HG02759 (cell line): ENCODE data around the gene LCN10.
"Not testable (repeated sequence)": the region's sequence is repeated elsewhere in the genome, so short reads cannot be mapped to it uniquely, and the experiment has no call there.

Source experiments
- ATAC-seq: cut with Tn5 transposase; IDR thresholded peaks from one replicate; pipeline ENCODE4 v1.9.1; 2021; ENCODE audit warnings: mild to moderate bottlenecking, moderate library complexity; ENCODE audit not compliant: unreplicated experiment

LCN10 gene

DNA sequence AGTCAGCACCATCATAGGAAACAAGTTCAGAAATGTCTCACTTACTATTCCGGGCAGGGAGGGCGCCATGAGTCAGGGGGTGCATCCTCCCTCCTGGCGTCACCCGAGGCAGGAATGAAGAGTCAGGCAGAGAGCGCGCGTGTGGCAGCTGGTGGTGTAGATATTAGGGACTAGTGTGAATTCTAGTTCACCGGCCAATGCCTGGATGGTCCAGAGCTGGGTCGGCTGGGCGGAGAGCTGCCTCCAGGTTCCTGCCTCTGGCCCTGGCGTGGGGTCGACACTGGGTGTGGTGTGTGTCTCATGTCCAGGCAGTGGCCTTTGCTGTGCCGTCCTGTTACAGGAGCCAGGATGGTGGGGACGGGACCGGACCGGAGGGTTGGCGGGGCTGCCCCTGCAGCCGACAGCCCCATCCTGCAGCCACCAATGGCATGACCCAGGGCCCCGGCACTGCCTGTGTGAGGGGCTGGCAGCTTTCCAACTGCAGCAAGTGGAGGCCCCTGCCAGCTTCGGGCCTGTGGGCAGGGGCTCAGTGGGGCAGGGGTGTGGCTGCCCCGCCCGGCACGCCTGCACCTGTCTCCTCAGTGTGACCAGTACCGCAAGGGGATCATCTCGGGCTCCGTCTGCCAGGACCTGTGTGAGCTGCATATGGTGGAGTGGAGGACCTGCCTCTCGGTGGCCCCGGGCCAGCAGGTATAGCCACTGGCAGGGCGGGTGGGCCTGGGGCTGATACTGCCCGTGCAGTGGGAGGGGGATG, 21.2 kb downstream of the LCN10 start:
- no peak for ATAC-seq

DNA sequence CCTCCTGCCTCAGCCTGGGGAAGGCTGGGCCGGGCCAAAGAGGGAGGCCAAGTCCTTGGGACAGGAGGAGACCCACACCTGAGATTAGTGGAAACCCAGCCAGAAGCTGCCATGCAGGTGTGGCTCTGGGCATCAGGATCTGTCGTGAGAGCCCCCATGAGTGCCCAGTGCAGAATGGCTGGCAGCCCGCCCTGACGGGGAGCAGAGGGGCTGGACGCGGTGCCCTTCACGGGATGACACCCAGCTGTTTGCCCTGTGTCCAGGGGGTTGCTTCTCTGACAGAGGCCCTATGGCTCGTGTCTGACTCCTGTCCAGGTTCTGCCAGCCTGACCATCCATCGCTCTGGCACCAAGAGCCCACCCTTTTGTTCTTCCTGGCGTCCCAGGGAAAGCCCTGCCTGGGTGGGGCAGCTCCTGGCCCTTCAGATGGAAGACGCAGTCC, 21.8 kb downstream of the LCN10 start:
- no peak for ATAC-seq

DNA sequence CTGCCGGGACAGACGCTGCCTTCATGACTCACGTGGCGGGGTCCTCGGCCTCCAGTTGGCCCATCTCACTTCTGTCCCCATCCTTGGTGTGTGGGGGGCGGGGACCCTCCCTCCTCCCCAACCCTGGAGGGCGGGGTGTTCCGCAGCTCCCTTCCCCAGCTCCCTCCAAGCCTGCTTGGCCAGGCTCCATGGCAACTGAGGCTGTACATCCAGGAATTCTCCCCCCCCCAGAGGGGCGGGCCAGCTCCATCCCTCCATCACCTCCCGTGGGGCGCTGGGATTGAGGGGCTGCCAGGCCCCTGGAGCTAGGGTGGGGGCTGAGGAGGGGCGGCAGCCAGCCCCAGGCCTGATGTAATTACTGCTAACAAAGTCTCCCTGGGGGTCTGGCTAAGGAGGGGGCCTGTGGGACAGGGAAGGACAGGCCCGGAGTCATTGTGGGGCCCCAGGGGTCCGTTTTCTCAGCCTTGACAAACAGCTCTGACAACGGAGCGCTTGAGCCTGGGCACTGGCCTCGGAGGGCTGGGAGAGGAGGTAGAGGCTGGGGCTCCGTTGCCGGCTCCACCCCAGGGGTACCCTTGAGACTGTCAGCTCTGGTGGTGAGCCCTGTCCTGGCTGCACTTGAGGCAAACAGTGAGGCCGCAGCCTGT, 22.4 kb downstream of the LCN10 start:
- no peak for ATAC-seq

DNA sequence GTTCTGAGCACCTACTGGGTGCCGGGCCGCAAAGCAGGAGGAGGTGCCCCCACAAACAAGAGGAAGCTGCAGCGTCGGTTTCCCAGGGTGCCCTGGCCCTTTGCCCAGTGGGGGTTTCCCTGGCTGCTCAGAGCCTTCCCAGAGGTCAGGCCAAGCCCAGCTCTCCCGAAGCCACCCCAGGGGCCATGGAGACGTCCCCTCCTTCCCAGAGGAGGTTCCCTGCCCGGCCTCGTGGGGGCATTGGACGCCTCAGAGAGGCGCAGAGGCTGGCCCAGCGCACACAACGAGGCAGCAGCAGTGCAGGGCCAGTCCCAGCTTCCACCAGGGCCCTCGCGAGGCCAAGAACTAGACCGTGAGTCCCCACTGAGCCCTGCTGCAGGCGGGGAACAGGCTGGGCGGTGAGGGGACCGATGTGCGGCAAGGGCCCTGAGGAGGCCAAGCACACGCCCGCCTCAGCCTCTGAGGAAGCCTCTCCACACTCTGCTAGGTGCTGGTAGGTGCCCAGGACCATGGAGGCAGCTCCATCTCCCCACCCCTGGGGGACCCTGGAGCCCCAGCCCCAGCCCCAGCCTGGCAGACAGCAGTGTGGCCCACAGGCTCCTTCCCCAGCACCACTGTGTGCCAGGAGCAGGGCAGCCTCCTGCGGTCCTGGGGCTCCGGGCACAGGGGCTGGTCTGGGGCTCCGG, 23.4 kb downstream of the LCN10 start:
- no peak for ATAC-seq

DNA sequence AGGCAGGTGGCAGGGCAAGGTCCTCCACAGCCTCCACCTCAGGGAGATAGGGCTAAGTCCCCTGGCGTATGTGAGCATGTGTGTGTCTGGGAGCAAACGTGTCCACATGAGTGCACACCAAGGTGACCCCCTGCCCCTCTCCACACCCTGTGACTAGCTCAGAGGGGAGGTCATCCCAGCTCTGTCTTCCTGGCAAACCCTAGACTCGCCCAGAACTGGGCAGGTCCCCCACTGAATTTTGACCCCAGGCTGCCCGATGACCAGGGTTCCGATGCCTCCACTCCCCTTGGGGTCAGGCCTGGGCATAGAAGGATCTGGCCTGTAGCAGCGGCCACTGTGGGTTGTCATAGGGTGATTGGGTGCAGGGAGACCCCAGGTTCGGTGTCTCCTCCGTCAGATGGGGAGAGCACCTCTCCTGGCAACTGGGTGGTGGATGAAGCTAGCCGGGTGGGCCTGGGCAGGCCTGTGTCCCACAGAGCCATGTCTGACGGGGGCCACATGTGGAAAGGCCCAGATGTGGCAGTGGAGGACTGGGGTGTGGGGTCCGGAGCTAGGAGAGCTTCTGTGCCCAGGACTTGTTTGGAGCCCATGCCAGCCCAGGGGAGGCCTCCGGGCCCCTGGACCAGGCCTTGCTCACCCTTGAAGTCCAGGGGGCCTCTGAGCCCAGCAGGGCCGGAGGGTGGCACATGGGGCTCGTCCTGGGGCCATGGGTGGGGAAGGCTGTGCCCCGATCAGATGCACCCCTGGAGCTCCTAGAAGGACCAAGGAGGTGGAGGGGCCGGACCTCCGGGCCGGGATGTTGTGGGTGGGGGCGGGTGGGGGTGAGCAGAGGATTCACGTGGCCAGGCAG, 24.2 kb downstream of the LCN10 start:
- ATAC-seq: no peak

DNA sequence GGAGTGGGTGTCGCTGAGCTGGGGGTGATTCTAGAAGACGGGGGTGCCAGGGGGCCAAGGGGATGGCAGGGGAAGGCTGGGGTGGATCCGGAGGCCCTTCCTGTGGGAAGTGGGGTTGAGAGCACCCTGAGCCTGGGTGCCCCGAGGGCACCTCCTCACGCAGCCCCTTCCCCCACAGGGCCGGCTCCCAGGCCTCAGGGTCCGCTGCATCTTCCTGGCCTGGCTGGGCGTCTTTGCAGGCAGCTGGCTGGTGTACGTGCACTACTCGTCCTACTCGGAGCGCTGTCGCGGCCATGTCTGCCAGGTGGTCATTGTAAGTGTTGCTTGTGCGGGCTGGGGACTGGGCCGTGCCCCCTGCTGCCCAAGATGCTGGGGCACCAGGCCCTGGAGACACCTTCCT, 25.3 kb downstream of the LCN10 start:
- ATAC-seq: no peak

DNA sequence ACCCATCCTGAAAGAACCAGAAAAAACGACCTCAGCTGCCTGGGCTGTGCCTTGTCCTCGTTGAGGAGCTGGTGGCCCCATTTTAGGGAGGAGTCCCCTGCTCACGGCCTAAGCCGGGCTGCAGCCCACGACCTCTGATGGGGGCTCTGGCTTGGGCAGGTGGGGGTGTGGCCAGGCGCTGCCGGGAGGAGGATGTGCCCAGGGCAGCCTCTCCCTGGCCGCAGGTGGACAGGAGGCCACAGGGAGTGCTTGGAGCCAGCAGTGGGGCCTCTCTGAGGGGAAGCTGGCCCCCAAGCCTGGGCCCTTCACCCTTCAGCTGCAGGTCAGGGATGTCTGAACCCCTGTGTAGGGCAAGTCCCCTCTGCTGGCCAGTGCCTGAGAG, 27.9 kb downstream of the LCN10 start:
- ATAC-seq: no peak

DNA sequence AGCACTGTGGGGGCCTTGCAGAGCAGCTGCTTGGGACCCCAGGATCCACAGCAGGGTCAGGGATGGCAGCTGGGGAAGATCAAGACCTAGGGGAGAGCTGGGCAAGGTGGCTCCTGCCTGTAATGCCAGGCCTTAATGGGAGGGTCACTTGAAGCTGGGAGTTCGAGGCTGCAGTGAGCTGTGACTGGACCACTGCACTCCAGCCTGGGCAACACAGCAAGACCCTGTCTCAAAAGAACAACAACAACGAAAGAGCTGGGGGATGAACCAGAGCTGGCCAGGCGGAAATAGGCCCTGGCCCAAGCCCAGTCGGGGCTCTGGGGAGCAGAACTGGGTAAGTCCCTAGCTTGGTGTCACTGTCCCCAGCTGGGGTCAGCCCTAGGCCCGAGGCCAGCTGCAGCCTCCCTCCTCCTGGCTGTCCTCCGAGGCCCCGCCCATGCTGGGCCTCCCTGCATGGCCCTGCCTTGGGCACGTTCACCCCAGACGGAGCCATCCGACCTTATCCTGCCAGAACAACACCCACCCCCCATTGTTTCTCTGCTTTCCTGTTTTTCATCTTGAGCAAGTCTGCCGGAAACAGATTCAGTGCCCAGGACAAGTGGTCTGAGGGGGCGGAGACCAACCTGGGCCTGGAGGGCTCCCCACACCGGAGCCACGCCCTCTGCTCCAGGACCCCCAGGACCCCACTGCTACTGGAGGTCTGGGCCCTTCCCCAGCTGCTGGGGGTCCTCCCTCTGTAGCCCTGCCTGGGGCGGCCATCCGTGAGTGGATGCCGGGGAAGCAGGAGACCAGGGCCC, 28.4 kb downstream of the LCN10 start:
- ATAC-seq: no peak

DNA sequence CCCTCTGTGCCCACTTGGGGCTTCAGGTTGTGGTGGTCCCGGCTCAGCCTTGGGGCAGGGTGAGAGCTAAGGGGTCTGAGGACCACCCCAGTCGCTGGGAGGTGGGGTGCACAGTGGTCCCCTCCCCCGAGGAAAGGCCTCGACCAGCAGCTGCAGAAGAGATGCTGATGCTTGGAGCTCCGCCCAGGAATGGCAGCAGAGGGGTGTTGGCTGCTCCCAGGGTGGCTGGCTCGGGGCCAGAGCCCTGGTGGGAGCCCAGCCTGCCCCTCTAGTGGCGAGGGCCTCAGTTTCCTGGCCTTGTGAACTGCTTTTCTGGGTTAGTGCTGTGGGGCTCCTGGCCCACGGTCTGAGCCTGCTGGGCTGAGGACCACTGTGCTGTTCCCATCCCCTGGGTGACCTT, 29.2 kb downstream of the LCN10 start:
- no peak for ATAC-seq

DNA sequence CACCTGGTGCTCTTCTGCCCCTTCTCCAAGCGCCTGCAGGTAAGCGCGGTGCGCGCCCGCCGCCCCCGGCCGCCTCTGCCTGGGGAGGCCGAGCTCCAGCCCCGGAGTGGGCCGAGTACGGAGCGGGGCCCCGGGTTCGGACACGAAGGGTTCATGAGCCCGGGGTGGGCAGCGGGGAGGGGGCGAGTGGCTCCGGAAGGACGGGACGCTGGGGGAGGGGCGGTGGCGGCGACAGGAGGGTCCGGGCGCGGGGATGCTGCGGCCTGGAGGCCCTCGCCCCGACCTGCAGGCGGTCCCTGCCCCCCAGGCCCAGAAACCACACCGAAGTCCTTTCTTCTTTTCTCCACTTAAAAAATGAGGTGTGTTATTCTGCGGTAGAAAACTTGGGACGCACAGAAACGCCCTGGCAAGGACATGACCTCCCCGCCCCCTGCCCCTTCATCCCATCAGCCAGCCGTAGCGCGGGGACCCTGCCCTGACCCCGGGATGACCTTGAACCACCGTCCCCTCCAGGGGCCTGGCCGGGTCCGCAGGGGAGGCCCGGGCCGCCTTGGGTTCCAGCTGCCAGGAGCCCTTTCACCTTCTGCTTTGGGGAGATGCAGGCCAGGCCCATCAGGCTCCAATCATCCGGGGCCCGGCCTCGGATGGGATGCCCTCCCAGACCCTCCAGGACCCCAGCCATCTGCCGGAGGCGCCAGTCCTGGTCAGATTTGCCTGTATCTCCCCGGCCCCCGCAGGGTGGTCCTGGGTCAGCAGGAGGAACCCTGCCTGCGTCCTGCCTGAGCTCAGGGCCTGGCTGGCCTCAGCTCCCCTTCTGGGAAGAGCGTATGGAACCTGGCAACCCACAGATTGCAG, 29.8 kb downstream of the LCN10 start:
- no peak for ATAC-seq

DNA sequence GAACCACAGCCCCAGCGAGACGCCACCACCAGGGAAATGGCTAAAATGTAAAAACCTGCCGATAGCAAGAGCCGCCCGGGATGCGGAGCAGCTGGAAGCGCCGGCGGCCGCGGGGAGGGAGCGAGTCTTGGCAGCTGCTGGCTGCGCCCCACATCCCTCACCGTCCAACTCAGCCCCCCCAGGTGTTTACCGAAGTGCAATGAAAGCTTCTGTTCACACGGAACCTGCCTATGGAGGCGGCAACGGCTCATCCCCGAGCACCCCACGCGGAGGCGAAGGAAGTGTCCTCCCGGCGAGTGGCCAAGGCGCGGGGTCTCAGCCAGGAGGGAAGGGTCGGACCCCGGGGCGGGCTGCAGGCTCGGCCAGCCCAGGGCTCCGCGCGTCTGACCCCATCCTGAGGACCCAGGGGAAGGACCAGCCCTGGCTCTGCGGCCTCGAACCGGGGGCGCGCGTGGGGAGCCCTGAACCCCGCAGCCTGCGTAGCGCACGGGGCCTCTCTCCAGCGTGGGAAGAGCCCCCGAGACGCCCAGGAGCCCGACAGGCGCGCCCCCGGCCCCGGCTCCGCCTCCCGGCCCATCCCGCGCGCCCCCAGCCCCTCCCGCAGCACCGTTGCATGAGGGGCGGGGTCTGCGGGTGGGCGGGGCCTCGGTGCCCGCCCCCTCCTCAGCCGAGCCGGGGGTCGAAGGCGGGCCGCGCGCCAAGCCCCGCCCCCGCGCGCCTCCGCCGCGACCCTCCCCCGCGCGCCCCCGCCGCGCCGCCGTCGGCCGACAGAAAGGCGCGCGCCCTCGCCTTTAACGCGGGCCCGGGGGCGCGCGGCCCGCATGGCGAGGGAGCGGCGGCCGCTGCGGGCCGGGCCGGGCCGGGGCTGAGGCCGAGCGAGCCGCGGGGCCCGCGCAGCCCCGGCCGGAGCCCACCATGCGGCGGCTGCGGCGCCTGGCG, 30.7 kb downstream of the LCN10 start, which contains the start of gene DIPK1B:
DIPK1B (plus strand) TSS at position 822 of the 939 bp plus-strand sequence; CDS start at position 916, 94 bp downstream.
- no peak for ATAC-seq

DNA sequence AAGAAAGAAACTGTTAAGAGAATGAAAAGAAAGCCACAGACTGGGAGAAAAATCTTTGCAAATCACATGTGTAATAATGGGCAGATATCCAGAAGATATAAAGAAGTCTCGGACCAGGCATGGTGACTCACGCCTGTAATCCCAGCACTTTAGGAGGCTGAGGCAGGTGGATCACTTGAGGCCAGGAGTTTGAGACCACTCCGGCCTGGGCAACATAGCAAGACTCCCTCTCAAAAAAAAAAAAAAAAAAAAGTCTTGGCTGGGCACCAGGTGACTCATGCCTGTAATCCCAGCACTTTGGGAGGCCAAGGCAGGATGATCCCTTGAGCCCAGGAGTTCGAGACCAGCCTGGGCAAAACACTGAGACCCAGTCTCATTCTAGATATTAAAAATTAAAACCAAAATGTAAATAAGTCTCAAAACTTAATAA, 31.5 kb downstream of the LCN10 start:
- ATAC-seq: not testable (repeated sequence)

DNA sequence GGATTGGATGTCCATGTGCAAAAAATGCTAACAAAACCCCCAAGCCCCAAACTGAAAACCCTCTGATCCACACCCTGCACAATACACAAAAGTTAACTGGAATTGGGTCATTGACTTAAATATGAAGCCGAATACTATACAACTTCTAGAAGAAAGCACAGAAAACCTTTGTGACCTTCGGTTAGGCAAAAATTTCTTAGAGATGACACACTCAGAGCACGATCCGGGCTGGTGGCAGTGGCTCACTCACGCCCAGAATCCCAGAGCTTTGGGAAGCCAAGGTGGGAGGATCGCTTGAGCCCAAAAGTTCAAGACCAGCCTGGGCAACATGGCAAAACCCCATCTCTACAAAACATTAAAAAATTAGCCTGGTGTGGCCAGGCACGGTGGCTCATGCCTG, 32.2 kb downstream of the LCN10 start:
- no peak for ATAC-seq

DNA sequence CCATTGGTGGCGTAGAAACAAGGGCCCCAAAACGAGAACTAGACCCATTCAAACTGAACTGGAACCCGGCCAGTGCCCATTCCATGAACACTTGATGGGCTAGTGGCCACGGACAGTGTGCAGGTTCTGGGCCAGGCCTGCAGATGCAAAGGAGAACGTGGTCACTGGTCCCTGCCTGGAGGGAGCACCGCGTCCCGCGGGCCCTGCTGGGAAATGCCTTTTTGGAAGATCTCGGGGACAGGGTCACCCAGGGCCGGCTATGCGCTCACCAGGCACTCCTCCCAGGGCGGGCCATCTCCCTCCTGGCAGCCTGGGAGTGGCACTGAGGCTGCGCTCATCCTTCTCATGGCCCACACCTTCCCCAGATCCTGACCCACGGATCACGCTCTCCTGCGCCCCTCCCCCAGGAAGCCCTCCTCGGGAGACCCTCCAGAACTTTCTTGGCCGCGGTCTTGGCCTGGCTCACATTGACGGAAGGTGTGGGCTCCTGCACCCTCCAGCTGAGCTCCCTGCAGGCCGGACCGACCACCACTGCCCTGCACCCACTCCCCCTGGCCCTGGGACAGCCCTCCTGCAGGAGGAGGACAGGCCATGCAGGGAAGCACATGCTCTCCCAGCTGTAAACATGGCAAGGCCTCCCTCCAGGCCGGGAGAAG, 33.2 kb downstream of the LCN10 start:
- no peak for ATAC-seq

DNA sequence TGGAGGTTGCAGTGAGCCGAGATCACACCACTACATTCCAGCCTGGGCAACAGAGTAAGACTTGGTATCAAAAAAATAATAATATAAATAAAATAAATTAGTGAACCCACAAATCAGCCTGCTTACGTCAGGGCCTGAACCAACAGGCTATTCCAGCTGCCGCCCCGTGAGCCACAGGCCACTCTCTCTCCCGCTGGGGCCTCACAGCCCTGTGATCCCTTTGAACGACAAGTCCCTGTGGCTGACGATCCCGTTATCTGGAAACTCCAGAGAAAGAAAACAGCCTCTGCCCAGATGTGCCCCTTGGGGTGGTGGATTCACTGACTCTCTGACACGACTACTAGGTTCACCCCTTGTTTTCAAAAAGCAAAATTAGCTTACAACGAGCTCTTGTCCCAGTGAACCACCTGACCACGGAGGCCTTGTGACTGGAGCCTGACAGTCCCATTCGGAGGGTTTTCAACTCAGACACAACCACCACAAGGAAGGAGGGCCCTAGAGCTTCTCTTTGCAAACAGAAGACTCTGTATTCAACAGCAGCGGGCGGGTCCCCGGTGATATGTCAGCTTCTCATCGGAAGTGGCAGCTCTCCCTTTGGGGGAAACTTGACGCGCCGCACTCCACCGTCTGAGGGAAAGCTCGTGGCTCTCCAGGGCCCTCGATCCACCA, 34.8 kb downstream of the LCN10 start:
- ATAC-seq: no peak

DNA sequence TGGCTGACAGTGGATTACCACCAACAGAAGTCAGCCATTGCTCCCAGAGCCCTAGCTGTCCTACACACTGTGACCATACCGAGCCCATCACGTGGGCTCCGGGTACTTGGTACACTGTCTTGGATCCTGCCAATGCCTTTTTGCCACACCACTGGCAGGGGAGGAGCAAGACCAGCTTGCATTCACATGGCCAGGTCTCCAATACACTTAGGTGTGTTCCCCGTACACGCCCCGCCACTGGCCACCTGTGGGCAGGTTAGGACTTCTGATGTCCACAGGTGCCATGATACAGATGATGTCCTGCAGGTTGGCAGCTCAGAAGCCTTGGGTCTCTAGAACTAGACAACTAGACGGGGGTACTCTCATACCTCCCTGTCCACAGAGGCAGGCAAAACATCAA, 35.7 kb downstream of the LCN10 start:
- no peak for ATAC-seq

DNA sequence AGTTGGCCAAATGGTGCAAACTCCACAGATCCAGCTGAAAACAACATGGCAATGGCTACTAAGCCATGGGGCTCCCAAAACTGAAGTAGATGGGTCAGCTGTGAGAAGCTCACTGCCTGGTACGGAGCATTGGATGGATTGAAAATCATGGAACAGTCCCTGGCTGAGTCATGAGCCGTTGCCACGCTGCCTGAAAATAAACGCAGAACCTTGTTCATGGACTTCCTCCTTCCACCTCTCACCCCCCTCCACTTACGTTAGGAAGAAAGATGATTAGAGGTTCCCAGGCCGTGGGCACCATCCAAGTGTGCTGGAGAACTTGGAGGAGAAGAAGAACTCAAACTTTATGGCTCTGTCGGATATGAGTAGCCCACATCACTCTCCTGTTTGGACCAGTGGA, 37.2 kb downstream of the LCN10 start:
- no peak for ATAC-seq
